Spinal cord (tissue), 10 donors: ENCODE data around the gene BOLL. TPM values are rescaled to one million over a fixed set of nuclear protein-coding genes. Genes with fewer than 3 reads are reported as not detected.
A peak's percentile ranks its signal among the peaks of the same experiment; 100 is the strongest.

ENCODE experiments used
- DNase-seq, 6 donors: peaks; one replicate each; pipeline versions ENCODE4 v3.0.0 to v3.0.0-alpha.2; 2013 to 2015; ENCODE audit warnings: low spot score in 6 of 6, low read depth in 4 of 6
- H3K27ac ChIP-seq: one replicate; pipeline ENCODE4 v1.5.1; 2013; ENCODE audit warnings: low read depth, low read length, control low read depth
- H3K27me3 ChIP-seq: one replicate; pipeline ENCODE4 v1.6.1; 2013; ENCODE audit warnings: low read length; ENCODE audit not compliant: control insufficient read depth, insufficient read depth
- H3K36me3 ChIP-seq: one replicate; pipeline ENCODE4 v1.6.1; 2013; ENCODE audit warnings: low read length; ENCODE audit not compliant: control insufficient read depth, insufficient read depth
- H3K4me1 ChIP-seq: one replicate; pipeline ENCODE4 v1.6.1; 2013; ENCODE audit warnings: low read length; ENCODE audit not compliant: control insufficient read depth, insufficient read depth
- H3K4me3 ChIP-seq: one replicate; pipeline ENCODE4 v1.5.1; 2013; ENCODE audit warnings: low read depth, low read length, control low read depth
- H3K9me3 ChIP-seq: one replicate; pipeline ENCODE4 v1.6.1; 2013; ENCODE audit warnings: low read length; ENCODE audit not compliant: control insufficient read depth, insufficient read depth
- WGBS: methylation state at CpG from one replicate; pipeline ENCODE4 v1.1.5; 2013; ENCODE audit warnings: missing lambda C conversion rate; ENCODE audit not compliant: insufficient coverage; 5-methylcytosine and 5-hydroxymethylcytosine counted together
- polyA plus RNA-seq, 2 donors: library from polyadenylated mRNA; unstranded; fragments of 120-200 nt; gene quantifications; one replicate each; pipeline ENCODE4 v1.2.1, GENCODE V29; 2013; ENCODE audit not compliant: insufficient read length in 2 of 2
- total RNA-seq, 2 donors: library from RNA; depleted of rRNA in 1 of 2; stranded (reverse); fragments of 120-200 nt in 1 of 2; fragments of >200 nt in 1 of 2; gene quantifications; one replicate each; pipeline versions ENCODE4 v1.2.3 to v1.2.4, GENCODE V29; 2013 to 2014
- donor health status: healthy.

The BOLL gene
- total and polyA plus RNA-seq, 4 donors = 0.08 TPM; not detected in 3

DNA sequence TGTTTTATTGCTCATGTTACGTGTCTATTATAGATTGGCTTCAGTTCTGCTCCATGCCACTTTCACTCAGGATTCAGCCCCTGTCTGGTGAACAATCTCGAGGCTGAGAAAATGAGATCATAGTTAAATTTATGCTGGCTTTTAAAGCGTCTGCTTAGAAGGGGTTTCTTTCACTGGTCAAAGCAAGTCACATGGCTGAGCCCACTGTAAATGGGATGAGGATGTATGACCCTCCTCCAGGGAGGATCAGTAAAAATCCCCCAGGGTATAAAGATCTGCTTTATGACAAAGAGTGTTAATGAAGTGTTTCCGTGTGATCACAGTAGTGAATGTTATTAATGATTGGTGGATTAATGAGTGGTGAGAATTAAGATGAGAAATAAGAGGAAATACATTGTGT lies 13.1 kb upstream of the BOLL start:
- H3K27ac ChIP-seq = no peak overlapping the region
- 16% methylated on average over 2 of the region's 4 CpGs for WGBS
- H3K4me3 ChIP-seq = no peak overlapping the region
- H3K36me3 ChIP-seq = no peaks in the 10 kb centered on the region
- peak in 1 of 6 donors; percentile 49 for DNase-seq
- no peaks in the 10 kb centered on the region for H3K27me3 ChIP-seq
- H3K9me3 ChIP-seq = no peaks in the 10 kb centered on the region
- H3K4me1 ChIP-seq = no peaks in the 10 kb centered on the region

DNA sequence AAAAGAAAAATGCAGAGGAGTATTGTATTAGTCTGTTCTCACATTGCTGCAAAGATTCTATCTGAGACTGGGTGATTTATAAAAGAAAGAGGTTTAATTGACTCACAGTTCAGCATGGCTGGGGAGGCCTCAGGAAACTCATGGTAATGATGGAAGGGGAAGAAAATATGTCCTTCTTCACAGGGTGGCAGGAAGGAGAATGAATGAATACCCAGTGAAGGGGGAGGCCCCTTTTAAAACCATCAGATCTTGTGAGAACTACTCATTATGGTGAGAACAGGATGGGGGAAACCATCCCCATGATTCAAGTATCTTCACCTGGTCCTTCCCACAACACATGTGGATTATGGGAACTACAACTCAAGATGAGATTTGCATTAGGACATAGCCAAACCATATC lies 10.2 kb upstream of the BOLL start:
- Histone ChIP-seq H3K4me3 (no peak overlapping the region), H3K27ac (no peak overlapping the region), H3K36me3 (no peaks in the 10 kb centered on the region), H3K9me3 (no peaks in the 10 kb centered on the region), H3K27me3 (no peaks in the 10 kb centered on the region), H3K4me1 (no peaks in the 10 kb centered on the region)
- no peak for DNase-seq

DNA sequence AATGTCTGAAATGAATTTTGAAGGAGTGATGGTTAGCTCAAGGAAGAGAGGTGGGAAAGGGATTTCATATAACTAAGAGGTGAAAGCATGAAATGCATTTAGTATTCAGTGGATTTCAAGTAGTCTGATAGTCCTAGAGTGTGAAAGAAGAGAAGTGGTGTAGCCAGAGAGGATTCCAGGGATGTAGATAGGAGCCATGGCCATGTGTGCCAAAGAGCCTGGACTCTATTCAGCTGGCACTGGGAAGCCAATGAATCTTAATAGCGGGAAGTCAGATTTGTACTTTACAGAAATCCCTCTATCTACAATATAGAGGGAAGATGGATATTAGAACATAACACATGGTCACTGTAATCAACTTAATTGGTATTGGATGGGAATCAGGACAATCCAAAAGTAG lies 8.3 kb upstream of the BOLL start:
- Histone ChIP-seq H3K4me3 (no peak overlapping the region), H3K27ac (no peak overlapping the region), H3K27me3 (no peaks in the 10 kb centered on the region), H3K36me3 (no peaks in the 10 kb centered on the region), H3K9me3 (no peaks in the 10 kb centered on the region), H3K4me1 (no peaks in the 10 kb centered on the region)
- peak in 2 of 6 donors; percentile 26 to 57 for DNase-seq
- WGBS = no CpG with 5 or more reads among the region's 1 CpG

DNA sequence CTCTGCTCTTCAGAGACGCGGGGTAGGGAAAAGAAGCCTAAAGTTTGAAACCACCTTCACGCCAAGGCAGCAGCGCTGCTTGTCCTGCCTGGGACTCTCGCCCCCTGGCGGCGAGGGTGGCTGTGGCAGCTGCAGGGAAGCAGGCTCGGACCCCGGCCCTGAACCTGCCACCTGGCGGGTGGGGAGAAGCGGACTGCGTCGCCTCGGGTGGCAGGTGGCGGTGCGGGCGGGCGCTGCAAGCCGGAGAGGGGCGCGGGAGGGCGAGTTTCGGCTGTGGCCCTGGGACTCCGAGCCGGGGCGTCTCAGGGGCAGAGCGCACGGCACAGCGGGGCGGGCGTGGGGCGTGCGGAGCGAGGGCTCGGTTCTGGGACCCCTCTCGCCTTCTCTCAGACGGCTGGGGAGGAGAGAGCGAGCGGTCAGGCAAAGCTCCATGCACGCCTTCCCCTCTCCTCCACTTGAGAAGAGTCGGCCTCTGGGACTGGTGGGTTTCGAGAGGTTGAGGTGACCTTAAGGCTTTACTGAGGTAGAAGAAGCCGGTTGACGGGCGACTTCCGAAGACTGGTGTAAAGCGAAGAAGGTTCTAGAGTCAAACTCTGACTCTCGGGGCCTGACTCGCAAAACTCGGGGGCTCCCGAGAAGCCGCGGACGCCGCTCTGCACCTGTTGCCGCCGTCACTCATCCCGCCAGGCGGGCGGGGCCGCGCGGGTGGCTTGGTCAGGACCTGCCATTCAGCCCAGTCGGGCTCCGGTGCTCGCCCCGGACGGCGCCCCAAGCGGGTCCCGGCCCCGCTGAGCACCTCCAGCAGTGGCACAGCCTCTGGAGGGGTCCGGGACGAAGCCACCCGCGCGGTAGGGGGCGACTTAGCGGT lies 1.1 kb upstream of the BOLL start:
- 5% methylated on average over 60 of the region's 79 CpGs for WGBS
- Histone ChIP-seq H3K27me3 (peaks cover 18% of the 10 kb centered on the region), H3K9me3 (no peaks in the 10 kb centered on the region), H3K4me3 (peak overlapping the region; percentile 24), H3K36me3 (no peaks in the 10 kb centered on the region), H3K4me1 (peaks cover 14% of the 10 kb centered on the region), H3K27ac (no peak overlapping the region)
- DNase-seq = peak in 1 of 6 donors; percentile 28

DNA sequence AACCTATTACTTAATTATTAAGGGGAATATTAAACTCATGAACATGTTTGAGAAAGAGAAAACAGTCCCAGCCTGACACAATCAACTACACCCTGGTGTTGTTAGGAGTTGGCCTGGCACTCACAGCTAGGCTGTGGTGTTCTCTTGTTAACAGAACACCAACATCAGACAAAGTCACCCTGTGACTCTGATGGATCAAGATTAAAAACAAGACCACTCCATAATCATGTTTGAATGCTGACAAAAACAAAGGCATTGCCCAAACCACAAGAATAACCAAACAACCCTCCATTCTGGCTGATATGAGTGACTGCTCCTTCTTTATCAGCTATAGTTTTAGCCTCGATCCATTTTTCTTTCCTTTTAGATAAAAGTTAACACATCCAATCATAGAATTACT lies 3.0 kb downstream of the BOLL start:
- peaks cover 14% of the 10 kb centered on the region for H3K27me3 ChIP-seq
- H3K4me3 ChIP-seq = no peak overlapping the region
- H3K27ac ChIP-seq = no peak overlapping the region
- H3K9me3 ChIP-seq = no peaks in the 10 kb centered on the region
- H3K36me3 ChIP-seq = no peaks in the 10 kb centered on the region
- 86% methylated on average over 1 of the region's 1 CpG for WGBS
- H3K4me1 ChIP-seq = peaks cover 14% of the 10 kb centered on the region
- no peak for DNase-seq

DNA sequence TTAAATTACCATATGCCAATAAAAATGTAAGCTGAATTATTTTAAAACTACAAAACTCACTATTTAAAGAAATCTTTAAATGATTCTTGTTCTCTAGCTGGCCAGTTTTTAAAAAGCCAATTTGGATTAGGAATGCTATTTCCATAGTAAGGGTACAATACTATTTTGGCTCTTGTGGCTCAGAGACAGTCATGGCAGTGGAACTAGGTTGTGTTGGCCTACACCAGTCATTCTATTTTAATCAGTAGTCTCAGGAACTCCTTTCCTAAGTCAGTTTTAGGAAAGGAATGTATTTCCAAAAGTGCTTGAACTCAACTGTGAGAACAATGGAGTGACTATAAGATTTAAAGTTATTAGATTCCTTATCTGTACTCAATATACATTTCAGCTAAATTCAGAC lies 5.9 kb downstream of the BOLL start:
- no peak for DNase-seq
- no peaks in the 10 kb centered on the region for H3K27me3 ChIP-seq
- H3K27ac ChIP-seq = no peak overlapping the region
- H3K36me3 ChIP-seq = no peaks in the 10 kb centered on the region
- no peaks in the 10 kb centered on the region for H3K4me1 ChIP-seq
- H3K9me3 ChIP-seq = no peaks in the 10 kb centered on the region
- H3K4me3 ChIP-seq = no peak overlapping the region

DNA sequence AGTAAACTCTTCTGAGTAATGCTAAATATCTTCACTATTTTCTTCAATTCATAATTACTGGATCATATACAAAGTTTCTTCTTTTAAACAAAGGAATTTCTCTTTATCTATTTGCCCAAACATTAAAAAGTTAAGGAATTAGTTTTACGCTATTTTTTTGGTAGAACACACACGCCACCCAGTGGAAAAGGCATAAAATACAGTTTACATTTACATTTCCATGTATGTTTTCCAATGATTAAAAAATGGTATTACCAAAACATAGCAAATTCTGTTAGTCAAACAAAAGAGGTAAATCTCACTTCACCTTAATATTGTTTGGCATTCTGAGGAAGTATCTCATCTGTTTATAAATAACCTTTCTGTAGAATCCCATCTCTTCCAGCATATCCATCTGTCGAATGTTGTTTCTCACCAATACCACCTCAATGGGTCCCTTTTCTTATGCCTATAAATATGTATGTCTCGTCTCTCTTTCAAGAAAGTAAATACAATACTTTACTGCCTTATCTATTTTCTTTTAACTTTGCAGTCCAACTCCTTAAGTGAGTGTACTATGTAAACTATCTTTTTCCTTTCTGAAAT lies 7.2 kb downstream of the BOLL start:
- DNase-seq = peak in 5 of 6 donors; percentile 35 to 83 (median 43)
- Histone ChIP-seq H3K4me3 (no peak overlapping the region), H3K27ac (no peak overlapping the region), H3K9me3 (no peaks in the 10 kb centered on the region), H3K4me1 (no peaks in the 10 kb centered on the region), H3K36me3 (no peaks in the 10 kb centered on the region), H3K27me3 (no peaks in the 10 kb centered on the region)
- WGBS = 67% methylated on average over 1 of the region's 4 CpGs

DNA sequence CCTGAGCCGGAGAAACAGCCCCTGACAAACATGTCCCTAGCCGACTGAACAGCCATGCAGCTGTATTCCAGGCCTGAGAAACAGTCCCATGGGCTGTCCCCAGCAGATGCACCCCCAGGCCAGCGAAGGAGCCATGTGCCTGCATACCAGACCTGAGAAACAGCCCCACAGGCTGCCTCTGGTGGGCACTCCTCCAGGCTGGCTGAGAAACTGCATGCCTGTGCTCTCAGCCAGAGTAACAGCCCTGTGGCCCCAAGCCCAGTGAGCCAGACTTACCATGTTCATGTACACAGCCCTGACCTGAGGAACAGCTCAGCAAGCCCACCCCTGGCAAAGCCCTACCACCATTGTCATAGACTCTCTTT lies 24.8 kb downstream of the BOLL start:
- Histone ChIP-seq H3K4me1 (no peaks in the 10 kb centered on the region), H3K27me3 (no peaks in the 10 kb centered on the region), H3K4me3 (no peak overlapping the region), H3K27ac (no peak overlapping the region), H3K36me3 (no peaks in the 10 kb centered on the region), H3K9me3 (peaks cover 8% of the 10 kb centered on the region)
- WGBS = 93% methylated on average over 3 of the region's 3 CpGs
- no peak for DNase-seq

DNA sequence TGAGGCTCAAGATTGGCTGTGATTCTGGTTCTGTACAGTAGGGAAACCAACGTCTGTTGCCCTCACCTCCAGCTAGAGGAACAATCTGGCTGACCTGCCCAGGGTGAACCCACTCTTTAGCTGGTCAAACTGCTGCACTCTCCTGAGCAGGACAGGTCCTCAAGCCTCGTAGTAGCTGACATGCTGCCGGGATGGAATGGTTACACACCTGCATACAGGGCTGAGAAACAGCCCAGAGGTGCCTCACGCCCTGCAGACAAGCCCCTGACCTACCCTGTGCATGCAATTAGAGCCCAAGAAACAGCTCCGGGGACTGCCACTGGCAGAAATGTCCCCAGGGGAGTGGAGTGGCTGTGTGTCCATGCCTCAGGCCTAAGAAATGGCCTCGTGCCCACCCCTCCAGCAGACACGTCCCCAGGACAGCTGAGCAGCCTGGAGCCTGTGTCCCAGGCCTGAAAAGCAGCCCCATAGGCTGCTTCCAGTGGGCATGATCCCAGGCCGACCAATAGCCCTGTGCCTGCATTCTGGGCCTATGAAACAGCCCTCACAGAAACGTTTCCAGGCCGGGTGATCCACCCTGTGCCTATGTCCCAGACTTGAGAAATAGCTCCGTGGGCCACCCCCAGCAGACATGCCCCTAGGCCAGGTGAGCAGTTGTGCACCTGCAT lies 25.4 kb downstream of the BOLL start:
- 84% methylated on average over 11 of the region's 11 CpGs for WGBS

DNA sequence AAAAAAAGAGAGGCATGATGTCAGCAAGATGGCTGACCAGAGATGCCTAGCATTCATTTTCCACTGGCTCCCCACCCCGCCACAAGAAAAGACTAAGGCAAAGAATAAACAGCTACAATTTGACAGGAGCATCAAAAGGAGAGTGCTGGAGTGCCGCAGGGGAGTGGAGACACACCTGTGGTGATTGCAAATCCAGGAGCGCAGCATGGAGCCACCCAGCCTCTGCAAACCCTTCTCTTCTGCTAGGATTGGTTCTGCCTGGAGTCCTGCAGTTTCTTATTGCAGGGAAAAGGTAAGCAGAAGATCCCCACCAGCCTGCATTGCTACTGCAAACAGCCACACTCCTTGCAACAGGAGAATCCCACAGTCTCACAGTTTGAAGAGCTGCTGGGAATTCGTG lies 26.1 kb downstream of the BOLL start:
- no peaks in the 10 kb centered on the region for H3K4me1 ChIP-seq
- 66% methylated on average over 4 of the region's 4 CpGs for WGBS

More for the DNA sequence above, 25.4 kb downstream of the BOLL start:
- Histone ChIP-seq H3K4me1 (no peaks in the 10 kb centered on the region), H3K27ac (no peak overlapping the region), H3K4me3 (no peak overlapping the region), H3K27me3 (no peaks in the 10 kb centered on the region), H3K36me3 (no peaks in the 10 kb centered on the region), H3K9me3 (peaks cover 8% of the 10 kb centered on the region)
- no peak for DNase-seq

More for the DNA sequence above, 26.1 kb downstream of the BOLL start:
- DNase-seq = no peak
- Histone ChIP-seq H3K27ac (no peak overlapping the region), H3K27me3 (no peaks in the 10 kb centered on the region), H3K9me3 (peaks cover 8% of the 10 kb centered on the region), H3K4me3 (no peak overlapping the region), H3K36me3 (no peaks in the 10 kb centered on the region)
